ENCODE measurements around the gene BOK. TPM values are rescaled to one million over a fixed set of nuclear protein-coding genes. Genes with fewer than 3 reads are reported as not detected.

BOK gene
- total RNA-seq, 1 experiment from 2014 or later, result 18.6 TPM

DNA sequence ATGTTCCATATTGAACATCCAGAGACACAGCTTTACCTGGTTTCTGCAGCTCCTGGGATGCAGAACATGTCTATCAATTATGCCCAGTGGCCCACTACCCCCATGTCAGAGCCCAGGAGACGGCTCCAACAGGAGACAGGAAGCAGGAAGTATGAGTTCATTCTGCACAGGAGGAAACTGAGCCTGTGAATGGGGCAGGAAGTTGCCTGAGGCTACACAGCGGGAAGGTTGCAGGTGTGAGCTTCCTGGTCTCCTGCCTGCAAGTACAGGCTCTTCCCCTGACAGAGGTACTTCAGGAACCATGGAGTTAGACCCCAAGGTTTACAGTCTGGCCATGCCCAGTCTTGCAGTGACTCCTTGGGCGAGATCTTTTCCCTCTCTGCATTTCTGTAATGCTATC, 2.8 kb upstream of the BOK start:
- intact Hi-C loops (cut with micrococcal nuclease; ENCODE audit: unreplicated experiment), result no loop called here
- H3K9me3 ChIP-seq, result no peaks in the 10 kb centered on the region
- no peak overlapping the region for H3K4me3 Mint-ChIP-seq (ENCODE audit: unreplicated experiment)
- BruUV-seq (replicated peaks), result no TSS peak
- no peaks in the 10 kb centered on the region for H3K36me3 ChIP-seq (ENCODE audit: control insufficient read depth, insufficient read depth, low read length)
- H3K36me3 Mint-ChIP-seq (ENCODE audit: insufficient read depth, unreplicated experiment), result no peaks in the 10 kb centered on the region
- TF ChIP-seq, protein P1, sequence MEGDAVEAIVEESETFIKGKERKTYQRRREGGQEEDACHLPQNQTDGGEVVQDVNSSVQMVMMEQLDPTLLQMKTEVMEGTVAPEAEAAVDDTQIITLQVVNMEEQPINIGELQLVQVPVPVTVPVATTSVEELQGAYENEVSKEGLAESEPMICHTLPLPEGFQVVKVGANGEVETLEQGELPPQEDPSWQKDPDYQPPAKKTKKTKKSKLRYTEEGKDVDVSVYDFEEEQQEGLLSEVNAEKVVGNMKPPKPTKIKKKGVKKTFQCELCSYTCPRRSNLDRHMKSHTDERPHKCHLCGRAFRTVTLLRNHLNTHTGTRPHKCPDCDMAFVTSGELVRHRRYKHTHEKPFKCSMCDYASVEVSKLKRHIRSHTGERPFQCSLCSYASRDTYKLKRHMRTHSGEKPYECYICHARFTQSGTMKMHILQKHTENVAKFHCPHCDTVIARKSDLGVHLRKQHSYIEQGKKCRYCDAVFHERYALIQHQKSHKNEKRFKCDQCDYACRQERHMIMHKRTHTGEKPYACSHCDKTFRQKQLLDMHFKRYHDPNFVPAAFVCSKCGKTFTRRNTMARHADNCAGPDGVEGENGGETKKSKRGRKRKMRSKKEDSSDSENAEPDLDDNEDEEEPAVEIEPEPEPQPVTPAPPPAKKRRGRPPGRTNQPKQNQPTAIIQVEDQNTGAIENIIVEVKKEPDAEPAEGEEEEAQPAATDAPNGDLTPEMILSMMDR (IDR thresholded peaks at IDR 0.05; ENCODE audit: insufficient read depth in 1 of 2, low read depth in 1 of 2, low read length in 1 of 2, severe bottlenecking in 1 of 2, unreplicated experiment in 1 of 2), result no peak
- H3K4me1 ChIP-seq, result no peaks in the 10 kb centered on the region
- ChIA-PET POLR2A (no interaction called here), CTCF (no interaction called here)
- no peaks in the 10 kb centered on the region for H3K4me1 Mint-ChIP-seq (ENCODE audit: low read depth, unreplicated experiment)
- H3K27me3 Mint-ChIP-seq (ENCODE audit: insufficient read depth, unreplicated experiment), result no peaks in the 10 kb centered on the region
- H3K9me3 Mint-ChIP-seq (ENCODE audit: unreplicated experiment), result no peaks in the 10 kb centered on the region
- DNase-seq, result no peak
- no peaks in the 10 kb centered on the region for H3K27me3 ChIP-seq (replicated peaks; ENCODE audit: control insufficient read depth, insufficient read depth, low read length)
- no peak overlapping the region for H3K4me3 ChIP-seq (ENCODE audit: low read depth, low read length)
- H3K27ac Mint-ChIP-seq (ENCODE audit: unreplicated experiment), result no peak overlapping the region

DNA sequence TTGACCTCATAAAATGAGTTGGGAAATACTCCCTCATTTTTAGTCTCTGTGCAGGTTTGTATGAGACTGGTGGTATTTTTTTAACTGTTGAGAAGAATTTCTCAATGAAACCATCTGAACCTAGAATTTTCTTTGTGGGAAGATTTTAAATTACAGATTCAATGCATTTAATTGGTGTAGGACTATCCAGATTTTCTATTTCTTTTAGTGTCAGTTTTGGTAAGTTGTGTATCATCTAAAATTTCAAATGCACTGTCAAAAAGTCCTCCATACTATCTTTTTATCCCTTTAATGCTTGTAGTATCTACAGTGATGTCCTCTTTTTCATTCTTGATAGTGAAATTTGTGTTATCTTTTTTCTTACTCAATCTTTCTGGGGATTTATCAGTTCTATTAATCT, 1.8 kb upstream of the BOK start:
- no peak overlapping the region for H3K27ac Mint-ChIP-seq (ENCODE audit: unreplicated experiment)
- POLR2A ChIA-PET, result interaction anchor here (0.6 kb wide), 1 partner anchor 130 kb away, joined by 3 read pairs; the partner anchor contains the start of gene DTYMK

DNA sequence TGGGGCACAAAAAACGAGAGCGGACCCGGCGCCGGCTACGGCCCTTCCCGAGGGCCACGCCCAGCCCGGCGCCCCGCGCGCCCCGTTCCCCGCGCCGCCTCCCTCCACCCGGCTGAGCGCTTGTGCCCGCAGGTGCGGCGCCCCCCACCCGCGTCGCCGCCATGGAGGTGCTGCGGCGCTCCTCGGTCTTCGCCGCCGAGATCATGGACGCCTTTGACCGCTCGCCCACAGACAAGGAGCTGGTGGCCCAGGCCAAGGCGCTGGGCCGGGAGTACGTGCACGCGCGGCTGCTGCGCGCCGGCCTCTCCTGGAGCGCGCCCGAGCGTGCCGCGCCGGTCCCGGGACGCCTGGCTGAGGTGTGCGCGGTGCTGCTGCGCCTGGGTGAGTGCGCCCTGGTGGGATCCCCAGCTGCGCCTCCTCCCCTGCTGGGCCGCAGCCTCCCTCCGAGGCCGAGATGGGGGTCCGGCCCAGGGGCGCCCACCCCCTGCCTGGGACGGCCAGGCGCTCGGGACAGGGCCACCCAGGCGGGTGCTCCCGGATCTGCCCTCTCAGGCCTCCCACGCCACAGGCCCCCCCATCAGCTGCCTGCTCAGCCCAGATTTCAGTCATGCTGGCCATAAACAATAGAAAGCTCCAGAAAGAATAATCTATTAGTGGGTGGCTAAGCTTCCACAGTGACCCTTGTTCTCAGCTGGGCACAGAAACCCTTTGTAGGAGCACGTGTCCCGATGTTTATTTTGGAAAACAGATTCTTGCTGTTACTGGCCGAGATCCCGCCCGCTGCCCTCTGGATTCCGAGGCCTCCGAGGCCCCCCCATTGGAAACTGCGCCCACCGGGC, 997 bp downstream of the BOK start:
- TF ChIP-seq, protein P1 (IDR thresholded peaks at IDR 0.05; ENCODE audit: insufficient read depth in 1 of 2, low read depth in 1 of 2, low read length in 1 of 2, severe bottlenecking in 1 of 2, unreplicated experiment in 1 of 2), result no peak
- Histone ChIP-seq H3K27me3 (replicated peaks; ENCODE audit: control insufficient read depth, insufficient read depth, low read length) (no peaks in the 10 kb centered on the region), H3K4me3 (ENCODE audit: low read depth, low read length) (peak overlapping the region; percentile 63), H3K36me3 (ENCODE audit: control insufficient read depth, insufficient read depth, low read length) (no peaks in the 10 kb centered on the region), H3K9me3 (no peaks in the 10 kb centered on the region), H3K4me1 (no peaks in the 10 kb centered on the region)
- Mint-ChIP-seq H3K27me3 (ENCODE audit: insufficient read depth, unreplicated experiment) (no peaks in the 10 kb centered on the region), H3K4me1 (ENCODE audit: low read depth, unreplicated experiment) (no peaks in the 10 kb centered on the region), H3K36me3 (ENCODE audit: insufficient read depth, unreplicated experiment) (no peaks in the 10 kb centered on the region), H3K9me3 (ENCODE audit: unreplicated experiment) (no peaks in the 10 kb centered on the region), H3K27ac (ENCODE audit: unreplicated experiment) (no peak overlapping the region), H3K4me3 (ENCODE audit: unreplicated experiment) (peak overlapping the region; percentile 69)
- ChIA-PET POLR2A (no interaction called here), CTCF (interaction anchor here (0.5 kb wide), 1 partner anchor 51 kb away, joined by 3 read pairs; the partner anchor contains the start of gene STK25)
- BruUV-seq (replicated peaks), result no TSS peak
- intact Hi-C loops (cut with micrococcal nuclease; ENCODE audit: unreplicated experiment), result loop anchor here (2.0 kb wide), 1 partner anchor 51 kb away; the partner anchor contains the start of gene STK25
- DNase-seq, result peak in 1 of 2 experiments; percentile 49

More for the DNA sequence above, 1.8 kb upstream of the BOK start:
- Mint-ChIP-seq H3K27me3 (ENCODE audit: insufficient read depth, unreplicated experiment) (no peaks in the 10 kb centered on the region), H3K4me3 (ENCODE audit: unreplicated experiment) (no peak overlapping the region), H3K4me1 (ENCODE audit: low read depth, unreplicated experiment) (no peaks in the 10 kb centered on the region), H3K36me3 (ENCODE audit: insufficient read depth, unreplicated experiment) (no peaks in the 10 kb centered on the region), H3K9me3 (ENCODE audit: unreplicated experiment) (no peaks in the 10 kb centered on the region)
- intact Hi-C loops (cut with micrococcal nuclease; ENCODE audit: unreplicated experiment), result no loop called here
- Histone ChIP-seq H3K27me3 (replicated peaks; ENCODE audit: control insufficient read depth, insufficient read depth, low read length) (no peaks in the 10 kb centered on the region), H3K4me3 (ENCODE audit: low read depth, low read length) (no peak overlapping the region), H3K36me3 (ENCODE audit: control insufficient read depth, insufficient read depth, low read length) (no peaks in the 10 kb centered on the region), H3K4me1 (no peaks in the 10 kb centered on the region), H3K9me3 (no peaks in the 10 kb centered on the region)
- TF ChIP-seq, protein P1 (IDR thresholded peaks at IDR 0.05; ENCODE audit: insufficient read depth in 1 of 2, low read depth in 1 of 2, low read length in 1 of 2, severe bottlenecking in 1 of 2, unreplicated experiment in 1 of 2), result no peak
- DNase-seq, result no peak
- CTCF ChIA-PET, result no interaction called here
- no TSS peak for BruUV-seq (replicated peaks)
